IMR-90 (cell line): Measurements from ENCODE around the gene FAM20C. TPM values are rescaled to one million over a fixed set of nuclear protein-coding genes. Genes with fewer than 3 reads are reported as not detected.

Experiments
- ATAC-seq: fragments of 200-7000 bp; cut with Tn5 transposase; 2 replicates; pipeline ENCODE4 v1.9.1; 2020; ENCODE audit warnings: low read depth, mild to moderate bottlenecking, moderate library complexity
- BruUV-seq: library from RNA; stranded (reverse); fragments of 400-500 nt; replicated peaks from 2 replicates; lab custom pipeline; 2021; lab: Mats Ljungman, UMichigan
- CTCF ChIA-PET: fragments of 300-600 bp; formaldehyde crosslinking; extraction: SDS; loops from one replicate; lab custom pipeline; 2021; ENCODE audit warnings: antibody characterized with exemption; lab: Yijun Ruan, JAX
- POLR2A ChIA-PET: fragments of 300-600 bp; sonication (Branson Sonifier 250); formaldehyde crosslinking; loops from one replicate; lab custom pipeline; 2022; ENCODE audit warnings: antibody characterized with exemption; ENCODE audit not compliant: unreplicated experiment; lab: Charles Lee
- DNase-seq: peaks from one replicate; pipeline ENCODE4 v3.0.0; 2013
- H2AFZ ChIP-seq: replicated peaks from 2 replicates; pipeline ENCODE3; 2013; ENCODE audit warnings: low read length, mild to moderate bottlenecking; ENCODE audit not compliant: poor library complexity
- H2AK5ac ChIP-seq: 2 replicates; pipeline ENCODE4 v1.6.1; 2013; ENCODE audit warnings: low read depth, low read length, inconsistent platforms
- H2AK9ac ChIP-seq: replicated peaks from 2 replicates; pipeline ENCODE3; 2013; ENCODE audit warnings: mild to moderate bottlenecking, low read depth, low read length, moderate library complexity; ENCODE audit not compliant: poor library complexity
- H2BK120ac ChIP-seq: 2 replicates; pipeline ENCODE4 v1.6.1; 2013; ENCODE audit warnings: low read depth, low read length, inconsistent platforms
- H2BK15ac ChIP-seq: 3 replicates; pipeline ENCODE4 v1.6.1; 2013; ENCODE audit warnings: low read depth, low read length, inconsistent platforms
- H2BK20ac ChIP-seq: 2 replicates; pipeline ENCODE4 v1.6.1; 2013; ENCODE audit warnings: low read depth, mild to moderate bottlenecking, inconsistent platforms, low read length, moderate library complexity
- H2BK5ac ChIP-seq: 2 replicates; pipeline ENCODE4 v1.6.1; 2013; ENCODE audit warnings: mild to moderate bottlenecking, low read depth, low read length, inconsistent platforms; ENCODE audit not compliant: poor library complexity, severe bottlenecking
- H3K14ac ChIP-seq: replicated peaks from 2 replicates; pipeline ENCODE4 v1.6.1; 2013; ENCODE audit warnings: low read depth, low read length, inconsistent platforms
- H3K18ac ChIP-seq: 2 replicates; pipeline ENCODE4 v1.6.1; 2013; ENCODE audit warnings: low read depth, low read length, control low read depth
- H3K23ac ChIP-seq: 2 replicates; pipeline ENCODE4 v1.6.1; 2013; ENCODE audit warnings: low read depth, low read length, inconsistent platforms
- H3K27ac ChIP-seq: 2 replicates; pipeline ENCODE4 v1.5.1; 2013; ENCODE audit warnings: mild to moderate bottlenecking, control low read depth, low read length; ENCODE audit not compliant: insufficient read depth
- H3K27me3 ChIP-seq: 2 replicates; pipeline ENCODE4 v1.6.1; 2013; ENCODE audit warnings: low read length; ENCODE audit not compliant: control insufficient read depth, insufficient read depth
- H3K36me3 ChIP-seq: 2 replicates; pipeline ENCODE4 v1.6.1; 2013; ENCODE audit warnings: low read length, mixed read lengths; ENCODE audit not compliant: control insufficient read depth, insufficient read depth
- H3K4ac ChIP-seq: 2 replicates; pipeline ENCODE4 v1.6.1; 2013; ENCODE audit warnings: low read depth, low read length, inconsistent platforms
- H3K4me1 ChIP-seq: 2 replicates; pipeline ENCODE4 v1.6.1; 2013; ENCODE audit warnings: low read length, mixed read lengths; ENCODE audit not compliant: control insufficient read depth, insufficient read depth
- H3K4me2 ChIP-seq: 2 replicates; pipeline ENCODE4 v1.6.1; 2013; ENCODE audit warnings: low read depth, mild to moderate bottlenecking, control low read depth, low read length, moderate library complexity
- H3K4me3 ChIP-seq: 2 replicates; pipeline ENCODE4 v1.5.1; 2013; ENCODE audit warnings: low read depth, mild to moderate bottlenecking, control low read depth, low read length, moderate library complexity; ENCODE audit not compliant: insufficient read depth
- H3K56ac ChIP-seq: 2 replicates; pipeline ENCODE4 v1.6.1; 2013; ENCODE audit warnings: low read length, inconsistent platforms; ENCODE audit not compliant: insufficient read depth; ENCODE audit errors: extremely low read depth
- H3K79me1 ChIP-seq, 2 experiments: 2 replicates each; pipeline ENCODE4 v1.6.1; 2013; ENCODE audit warnings: low read length in 2 of 2, inconsistent platforms in 1 of 2, low read depth in 1 of 2
- H3K9ac ChIP-seq: 2 replicates; pipeline ENCODE4 v1.6.1; 2013; ENCODE audit warnings: low read depth, low read length, control low read depth
- H3K9me1 ChIP-seq: 2 replicates; pipeline ENCODE4 v1.6.1; 2013; ENCODE audit warnings: low read length, inconsistent platforms; ENCODE audit not compliant: insufficient read depth
- H3K9me3 ChIP-seq: 2 replicates; pipeline ENCODE4 v1.6.1; 2013; ENCODE audit warnings: low read length; ENCODE audit not compliant: control insufficient read depth, insufficient read depth
- H4K20me1 ChIP-seq: 2 replicates; pipeline ENCODE4 v1.6.1; 2013; ENCODE audit warnings: low read length, inconsistent platforms; ENCODE audit not compliant: insufficient read depth
- H4K5ac ChIP-seq: 2 replicates; pipeline ENCODE4 v1.6.1; 2013; ENCODE audit warnings: mild to moderate bottlenecking, low read depth, low read length, control low read depth
- H4K8ac ChIP-seq, 2 experiments: 2 replicates each; pipeline ENCODE4 v1.6.1; 2013; ENCODE audit warnings: low read depth in 2 of 2, low read length in 2 of 2, control low read depth in 1 of 2, inconsistent platforms in 1 of 2
- H4K91ac ChIP-seq: 2 replicates; pipeline ENCODE4 v1.6.1; 2013; ENCODE audit warnings: low read depth, low read length, inconsistent platforms; ENCODE audit not compliant: insufficient read depth
- ELK1 ChIP-seq: fragments of 150-350 bp; IDR thresholded peaks from 2 replicates; pipeline ENCODE4 v1.6.1; 2016; ENCODE audit warnings: low read depth, mild to moderate bottlenecking, low read length, moderate library complexity, borderline replicate concordance
- FOS ChIP-seq: fragments of 150-350 bp; IDR thresholded peaks from 2 replicates; pipeline ENCODE4 v1.6.1; 2016; ENCODE audit warnings: low read depth, low read length
- MAZ ChIP-seq: IDR thresholded peaks from 2 replicates; pipeline ENCODE4 v1.6.1; 2012; ENCODE audit warnings: low read depth, mild to moderate bottlenecking, low read length, improper control_type of control experiment, moderate library complexity, borderline replicate concordance
- POLR2A ChIP-seq: IDR thresholded peaks from 2 replicates; pipeline ENCODE4 v1.6.1; 2012; ENCODE audit warnings: mild to moderate bottlenecking, low read depth, low read length
- RCOR1 ChIP-seq: IDR thresholded peaks from 2 replicates; pipeline ENCODE4 v1.6.1; 2012; ENCODE audit warnings: mild to moderate bottlenecking, low read length, improper control_type of control experiment; ENCODE audit not compliant: insufficient replicate concordance
- WGBS, 2 experiments: methylation state at CpG; one replicate each; pipeline versions ENCODE4 v1.1.5 to v1.1.7; 2013; ENCODE audit warnings: missing lambda C conversion rate in 2 of 2; ENCODE audit not compliant: insufficient read length in 1 of 2; ENCODE audit errors: extremely low coverage in 2 of 2; 5-methylcytosine and 5-hydroxymethylcytosine counted together
- dilution Hi-C: fragments of 300-500 bp; cut with HindIII; formaldehyde crosslinking; loops from one replicate; pipeline ENCODE4 v1.14.3; 2018; ENCODE audit warnings: low sequenced_read_pairs; ENCODE audit not compliant: unreplicated experiment
- in situ Hi-C: fragments of 300-500 bp; cut with MboI; formaldehyde crosslinking; loops from 3 replicates; pipeline ENCODE4 v1.14.3; 2019; ENCODE audit warnings: low sequenced_read_pairs, inconsistent platforms, mixed read lengths
- intact Hi-C: fragments of 100-400 bp; cut with micrococcal nuclease; formaldehyde crosslinking; loops from 2 replicates; pipeline ENCODE4 v1.10.0; 2022
- polyA plus RNA-seq, 3 experiments: library from polyadenylated mRNA; depleted of rRNA; stranded (reverse); fragments of >200 nt; gene quantifications; 2 replicates each; pipeline ENCODE4 v1.2.3, GENCODE V29; 2012; ENCODE audit warnings: low replicate concordance in 1 of 3
- total RNA-seq: library from RNA; depleted of rRNA; stranded (reverse); fragments of >200 nt; gene quantifications from 2 replicates; pipeline ENCODE4 v1.2.3, GENCODE V29; 2012

Gene FAM20C
- total and polyA plus RNA-seq, 2 of the 4 experiments (the other 2 are of a cell fraction) = 7.7 to 36.6 TPM

GRCh38 chr7:218316-218715 is 25.9 kb downstream of the FAM20C start:
- H3K36me3 ChIP-seq = peaks cover 59% of the 10 kb centered on the region
- H2AFZ ChIP-seq = no peak overlapping the region
- H4K20me1 ChIP-seq = peaks cover 49% of the 10 kb centered on the region
- H3K56ac ChIP-seq = no peak overlapping the region
- H3K4me1 ChIP-seq = peaks cover 16% of the 10 kb centered on the region
- H3K18ac ChIP-seq = no peak overlapping the region
- no peak overlapping the region for H3K4me2 ChIP-seq
- POLR2A ChIA-PET = no interaction called here
- intact Hi-C loops = no loop called here
- TF ChIP-seq FOS (no peak), POLR2A (no peak), MAZ (no peak), RCOR1 (no peak), ELK1 (no peak)
- WGBS, 2 experiments = 79% methylated on average over 7 of the region's 24 CpGs; no CpG with 5 or more reads in 1 of the 2 experiments
- no peak overlapping the region for H2BK5ac ChIP-seq
- dilution Hi-C loops = no loop called here
- H3K9ac ChIP-seq = no peak overlapping the region
- H3K27ac ChIP-seq = no peak overlapping the region
- H3K4ac ChIP-seq = no peak overlapping the region
- no peak for ATAC-seq
- in situ Hi-C loops = no loop called here
- no peak overlapping the region for H4K91ac ChIP-seq
- no peak for DNase-seq
- H2AK9ac ChIP-seq = no peak overlapping the region
- peaks cover 23 to 62% of the 10 kb centered on the region in 2 experiments for H3K79me1 ChIP-seq
- no TSS peak for BruUV-seq
- no peak overlapping the region for H3K14ac ChIP-seq
- no peak overlapping the region for H2BK120ac ChIP-seq
- no peak overlapping the region for H2AK5ac ChIP-seq
- no peak overlapping the region for H2BK15ac ChIP-seq
- H3K4me3 ChIP-seq = no peak overlapping the region
- H4K5ac ChIP-seq = no peak overlapping the region
- peaks cover 26% of the 10 kb centered on the region for H3K9me1 ChIP-seq
- H3K9me3 ChIP-seq = no peaks in the 10 kb centered on the region
- CTCF ChIA-PET = no interaction called here
- H4K8ac ChIP-seq = no peak overlapping the region
- H3K27me3 ChIP-seq = no peaks in the 10 kb centered on the region
- no peak overlapping the region for H2BK20ac ChIP-seq
- H3K23ac ChIP-seq = no peak overlapping the region
